HepG2 (cell line): ENCODE measurements around the gene METTL23. TPM values are rescaled to one million over a fixed set of nuclear protein-coding genes. Genes with fewer than 3 reads are reported as not detected.

Experiments
- AKAP8 ChIP-seq: sonication (generic); formaldehyde crosslinking; IDR thresholded peaks from 2 replicates; pipeline ENCODE4 v1.5.1; 2020; ENCODE audit warnings: mild to moderate bottlenecking, missing genetic modification reagents
- ARNTL ChIP-seq: sonication (generic); formaldehyde crosslinking; IDR thresholded peaks from 2 replicates; pipeline ENCODE4 v1.4.0; 2020; ENCODE audit warnings: mild to moderate bottlenecking, missing genetic modification reagents
- ATAD3A ChIP-seq: sonication (generic); formaldehyde crosslinking; IDR thresholded peaks from 2 replicates; pipeline ENCODE4 v1.4.0; 2020; ENCODE audit warnings: missing genetic modification reagents
- CBX2 ChIP-seq, 2 experiments: fragments of 200-600 bp in 1 of 2; sonication (generic); formaldehyde crosslinking in 1 of 2; IDR thresholded peaks; 2 replicates each; pipeline versions ENCODE4 v1.7.0 to v1.8.1; 2018 to 2022; ENCODE audit warnings: low read depth in 2 of 2, low read length in 1 of 2, mild to moderate bottlenecking in 1 of 2, missing genetic modification reagents in 1 of 2
- GTF2F1 ChIP-seq: fragments of 150-350 bp; IDR thresholded peaks from 2 replicates; pipeline ENCODE4 v1.6.1; 2014; ENCODE audit warnings: low read length
- HOXA5 ChIP-seq: sonication (generic); formaldehyde crosslinking; IDR thresholded peaks from 2 replicates; pipeline ENCODE4 v1.4.0; 2020; ENCODE audit warnings: missing genetic modification reagents
- PRPF4 ChIP-seq: fragments of 200-400 bp; formaldehyde crosslinking; IDR thresholded peaks from 2 replicates; pipeline ENCODE4 v1.6.1; 2016; ENCODE audit warnings: low read length, low read depth; ENCODE audit not compliant: poor library complexity, severe bottlenecking
- REL ChIP-seq: sonication (generic); formaldehyde crosslinking; conservative IDR thresholded peaks from 2 replicates; pipeline ENCODE4 v1.8.0; 2022; ENCODE audit warnings: mild to moderate bottlenecking, missing genetic modification reagents, moderate library complexity
- RORA ChIP-seq: sonication (generic); formaldehyde crosslinking; IDR thresholded peaks from 2 replicates; pipeline ENCODE4 v1.5.0; 2020; ENCODE audit warnings: mild to moderate bottlenecking, missing genetic modification reagents, moderate library complexity
- SIX4 ChIP-seq: sonication (generic); formaldehyde crosslinking; IDR thresholded peaks from 2 replicates; pipeline ENCODE4 v1.4.0; 2020; ENCODE audit warnings: missing genetic modification reagents
- TAF15 ChIP-seq: fragments of 200-400 bp; formaldehyde crosslinking; IDR thresholded peaks from one replicate; pipeline ENCODE4 v1.6.1; 2018; ENCODE audit warnings: mild to moderate bottlenecking, low read depth, low read length; ENCODE audit not compliant: poor library complexity, severe bottlenecking
- ZFP36L2 ChIP-seq: sonication (generic); formaldehyde crosslinking; IDR thresholded peaks from 2 replicates; pipeline ENCODE4 v1.4.0; 2020; ENCODE audit warnings: missing genetic modification reagents
- ZNF225 ChIP-seq: sonication (generic); formaldehyde crosslinking; IDR thresholded peaks from 2 replicates; pipeline ENCODE4 v1.4.0; 2020; ENCODE audit warnings: mild to moderate bottlenecking, missing genetic modification reagents
- ZNF33A ChIP-seq: sonication (generic); formaldehyde crosslinking; IDR thresholded peaks from 2 replicates; pipeline ENCODE4 v1.5.1; 2020; ENCODE audit warnings: missing genetic modification reagents, mild to moderate bottlenecking, moderate library complexity, borderline replicate concordance
- ZNF510 ChIP-seq: sonication (generic); formaldehyde crosslinking; IDR thresholded peaks from 2 replicates; pipeline ENCODE4 v1.4.0; 2020; ENCODE audit warnings: low read depth, mild to moderate bottlenecking, missing genetic modification reagents
- ZNF530 ChIP-seq: sonication (generic); formaldehyde crosslinking; IDR thresholded peaks from 2 replicates; pipeline ENCODE4 v1.5.0; 2020; ENCODE audit warnings: low read depth, mild to moderate bottlenecking, missing genetic modification reagents
- ZNF7 ChIP-seq: IDR thresholded peaks from 2 replicates; pipeline ENCODE4 v1.6.1; 2016; ENCODE audit warnings: missing biosample characterization, missing genetic modification reagents
- ZNF746 ChIP-seq: sonication (generic); formaldehyde crosslinking; IDR thresholded peaks from 2 replicates; pipeline ENCODE4 v1.8.0; 2022; ENCODE audit warnings: mild to moderate bottlenecking, missing genetic modification reagents
- polyA plus RNA-seq, 8 experiments: library from polyadenylated mRNA; depleted of rRNA in 3 of 8; stranded (reverse) in 7 of 8; unstranded in 1 of 8; fragments of >200 nt; fragmentation: Illumina TruSeq in 4 of 8; extraction: Trizol in 4 of 8; gene quantifications; 2 replicates each; pipeline versions ENCODE4 v1.2.1 to v1.2.3, GENCODE V29; 2011 to 2016; ENCODE audit warnings: low read depth in 4 of 8, missing spikeins in 1 of 8, mixed read lengths in 1 of 8; ENCODE audit not compliant: insufficient read depth in 1 of 8
- total RNA-seq, 5 experiments: library from RNA; depleted of rRNA; stranded (reverse); fragments of >200 nt; fragmentation: Illumina TruSeq; extraction: Trizol; gene quantifications; 2 replicates each; pipeline ENCODE4 v1.2.3, GENCODE V29; 2016; ENCODE audit warnings: low read depth in 1 of 5
- TF ChIP-seq, protein P1 (sequence below): sonication (generic); formaldehyde crosslinking; IDR thresholded peaks from 2 replicates; pipeline ENCODE4 v1.5.1; 2020; ENCODE audit warnings: missing genetic modification reagents, mild to moderate bottlenecking, borderline replicate concordance
- TF ChIP-seq, protein P2 (sequence below): sonication (generic); formaldehyde crosslinking; IDR thresholded peaks from 2 replicates; pipeline ENCODE4 v1.5.1; 2020; ENCODE audit warnings: mild to moderate bottlenecking, missing genetic modification reagents, moderate library complexity
- TF ChIP-seq, protein P3 (sequence below): sonication (generic); formaldehyde crosslinking; IDR thresholded peaks from 2 replicates; pipeline ENCODE4 v1.4.0; 2020; ENCODE audit warnings: mild to moderate bottlenecking, missing genetic modification reagents
- TF ChIP-seq, protein P4 (sequence below): IDR thresholded peaks from 2 replicates; pipeline ENCODE4 v1.6.1; 2012; ENCODE audit warnings: inconsistent platforms
- TF ChIP-seq, protein P5 (sequence below): sonication (generic); formaldehyde crosslinking; conservative IDR thresholded peaks from 2 replicates; pipeline ENCODE4 v1.8.0; 2022; ENCODE audit warnings: low read depth, missing genetic modification reagents

METTL23 gene
- total and polyA plus RNA-seq, 2 of the 13 experiments (the other 11 are each of a cell fraction or from before 2014, with no cell fraction given) = 39.9 to 104 TPM

DNA sequence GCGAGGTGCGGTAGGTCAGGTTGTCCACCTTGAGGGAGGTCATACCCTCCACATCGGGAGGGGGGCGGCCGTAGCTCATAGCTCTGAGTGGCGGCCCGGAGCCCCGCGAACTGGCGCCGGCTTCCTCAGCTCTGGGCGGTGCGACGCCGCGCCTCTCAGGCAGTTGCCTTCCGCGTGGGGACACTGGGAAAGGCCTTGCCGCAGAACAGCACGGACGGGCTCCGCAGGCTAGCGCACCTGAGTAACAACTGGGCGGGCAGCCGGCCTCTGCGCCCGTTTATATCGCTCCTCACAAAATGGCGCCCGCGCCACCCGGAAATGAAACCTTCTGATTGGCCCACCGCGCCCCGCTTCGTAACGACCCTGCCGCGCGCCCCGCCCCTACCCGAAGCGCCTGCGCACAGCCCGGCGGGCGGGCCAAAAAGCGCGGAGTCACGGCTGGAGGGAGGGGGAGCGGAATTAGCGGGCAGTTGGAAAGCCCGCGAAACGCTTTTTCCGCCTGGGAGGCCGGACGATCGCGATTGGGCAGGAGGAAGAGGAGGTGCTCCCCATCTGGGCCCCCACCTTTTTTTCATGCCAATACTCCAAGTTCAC lies 10.5 kb downstream of the METTL23 start, which contains the start of gene SRSF2 (continued):
- TF ChIP-seq, protein P1, sequence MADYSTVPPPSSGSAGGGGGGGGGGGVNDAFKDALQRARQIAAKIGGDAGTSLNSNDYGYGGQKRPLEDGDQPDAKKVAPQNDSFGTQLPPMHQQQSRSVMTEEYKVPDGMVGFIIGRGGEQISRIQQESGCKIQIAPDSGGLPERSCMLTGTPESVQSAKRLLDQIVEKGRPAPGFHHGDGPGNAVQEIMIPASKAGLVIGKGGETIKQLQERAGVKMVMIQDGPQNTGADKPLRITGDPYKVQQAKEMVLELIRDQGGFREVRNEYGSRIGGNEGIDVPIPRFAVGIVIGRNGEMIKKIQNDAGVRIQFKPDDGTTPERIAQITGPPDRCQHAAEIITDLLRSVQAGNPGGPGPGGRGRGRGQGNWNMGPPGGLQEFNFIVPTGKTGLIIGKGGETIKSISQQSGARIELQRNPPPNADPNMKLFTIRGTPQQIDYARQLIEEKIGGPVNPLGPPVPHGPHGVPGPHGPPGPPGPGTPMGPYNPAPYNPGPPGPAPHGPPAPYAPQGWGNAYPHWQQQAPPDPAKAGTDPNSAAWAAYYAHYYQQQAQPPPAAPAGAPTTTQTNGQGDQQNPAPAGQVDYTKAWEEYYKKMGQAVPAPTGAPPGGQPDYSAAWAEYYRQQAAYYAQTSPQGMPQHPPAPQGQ (CRISPR knock-in tag) = no peak
- TF ChIP-seq ATAD3A (CRISPR knock-in tag) (no peak), CBX2 (IDR thresholded peaks at IDR 0.05; ENCODE audit: low read depth, low read length) (no peak), CBX2 (CRISPR knock-in tag; IDR thresholded peaks at IDR 0.05; ENCODE audit: low read depth) (peak; percentile 93), GTF2F1 (peak; percentile 98), PRPF4 (no peak), RORA (CRISPR knock-in tag) (peak; percentile 83; the same call in 1 of the 2 replicates), HOXA5 (CRISPR knock-in tag) (peak; percentile 99), ZNF33A (no peak; the same call in 1 of the 2 replicates), ZNF746 (CRISPR knock-in tag) (peak; percentile 88), ARNTL (CRISPR knock-in tag) (no peak; the same call in 1 of the 2 replicates), TAF15 (no peak), ZNF530 (CRISPR knock-in tag) (peak; percentile 80; the same call in 1 of the 2 replicates), SIX4 (CRISPR knock-in tag) (peak; percentile 80), ZNF225 (peak; percentile 92), AKAP8 (CRISPR knock-in tag) (0 out of 2 replicates have a peak, but pooled peaks have one; percentile 32), ZNF510 (CRISPR knock-in tag) (peak; percentile 98), ZNF7 (CRISPR knock-in tag) (no peak), REL (CRISPR knock-in tag) (peak; percentile 98), ZFP36L2 (CRISPR knock-in tag) (peak; percentile 91; the same call in 1 of the 2 replicates)
- TF ChIP-seq, protein P2, sequence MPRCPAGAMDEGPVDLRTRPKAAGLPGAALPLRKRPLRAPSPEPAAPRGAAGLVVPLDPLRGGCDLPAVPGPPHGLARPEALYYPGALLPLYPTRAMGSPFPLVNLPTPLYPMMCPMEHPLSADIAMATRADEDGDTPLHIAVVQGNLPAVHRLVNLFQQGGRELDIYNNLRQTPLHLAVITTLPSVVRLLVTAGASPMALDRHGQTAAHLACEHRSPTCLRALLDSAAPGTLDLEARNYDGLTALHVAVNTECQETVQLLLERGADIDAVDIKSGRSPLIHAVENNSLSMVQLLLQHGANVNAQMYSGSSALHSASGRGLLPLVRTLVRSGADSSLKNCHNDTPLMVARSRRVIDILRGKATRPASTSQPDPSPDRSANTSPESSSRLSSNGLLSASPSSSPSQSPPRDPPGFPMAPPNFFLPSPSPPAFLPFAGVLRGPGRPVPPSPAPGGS (CRISPR knock-in tag) = peak; percentile 10
- TF ChIP-seq, protein P3, sequence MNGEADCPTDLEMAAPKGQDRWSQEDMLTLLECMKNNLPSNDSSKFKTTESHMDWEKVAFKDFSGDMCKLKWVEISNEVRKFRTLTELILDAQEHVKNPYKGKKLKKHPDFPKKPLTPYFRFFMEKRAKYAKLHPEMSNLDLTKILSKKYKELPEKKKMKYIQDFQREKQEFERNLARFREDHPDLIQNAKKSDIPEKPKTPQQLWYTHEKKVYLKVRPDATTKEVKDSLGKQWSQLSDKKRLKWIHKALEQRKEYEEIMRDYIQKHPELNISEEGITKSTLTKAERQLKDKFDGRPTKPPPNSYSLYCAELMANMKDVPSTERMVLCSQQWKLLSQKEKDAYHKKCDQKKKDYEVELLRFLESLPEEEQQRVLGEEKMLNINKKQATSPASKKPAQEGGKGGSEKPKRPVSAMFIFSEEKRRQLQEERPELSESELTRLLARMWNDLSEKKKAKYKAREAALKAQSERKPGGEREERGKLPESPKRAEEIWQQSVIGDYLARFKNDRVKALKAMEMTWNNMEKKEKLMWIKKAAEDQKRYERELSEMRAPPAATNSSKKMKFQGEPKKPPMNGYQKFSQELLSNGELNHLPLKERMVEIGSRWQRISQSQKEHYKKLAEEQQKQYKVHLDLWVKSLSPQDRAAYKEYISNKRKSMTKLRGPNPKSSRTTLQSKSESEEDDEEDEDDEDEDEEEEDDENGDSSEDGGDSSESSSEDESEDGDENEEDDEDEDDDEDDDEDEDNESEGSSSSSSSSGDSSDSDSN (CRISPR knock-in tag) = peak; percentile 89
- TF ChIP-seq, protein P4, sequence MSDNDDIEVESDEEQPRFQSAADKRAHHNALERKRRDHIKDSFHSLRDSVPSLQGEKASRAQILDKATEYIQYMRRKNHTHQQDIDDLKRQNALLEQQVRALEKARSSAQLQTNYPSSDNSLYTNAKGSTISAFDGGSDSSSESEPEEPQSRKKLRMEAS = peak; percentile 92
- TF ChIP-seq, protein P5, sequence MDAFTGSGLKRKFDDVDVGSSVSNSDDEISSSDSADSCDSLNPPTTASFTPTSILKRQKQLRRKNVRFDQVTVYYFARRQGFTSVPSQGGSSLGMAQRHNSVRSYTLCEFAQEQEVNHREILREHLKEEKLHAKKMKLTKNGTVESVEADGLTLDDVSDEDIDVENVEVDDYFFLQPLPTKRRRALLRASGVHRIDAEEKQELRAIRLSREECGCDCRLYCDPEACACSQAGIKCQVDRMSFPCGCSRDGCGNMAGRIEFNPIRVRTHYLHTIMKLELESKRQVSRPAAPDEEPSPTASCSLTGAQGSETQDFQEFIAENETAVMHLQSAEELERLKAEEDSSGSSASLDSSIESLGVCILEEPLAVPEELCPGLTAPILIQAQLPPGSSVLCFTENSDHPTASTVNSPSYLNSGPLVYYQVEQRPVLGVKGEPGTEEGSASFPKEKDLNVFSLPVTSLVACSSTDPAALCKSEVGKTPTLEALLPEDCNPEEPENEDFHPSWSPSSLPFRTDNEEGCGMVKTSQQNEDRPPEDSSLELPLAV (CRISPR knock-in tag) = no peak; the same call in 1 of the 2 replicates
